DND-41 (cell line): ENCODE data around the gene PYCR2.

Experiments used
- ATAC-seq: fragments of 200-7000 bp; cut with Tn5 transposase; 3 replicates; pipeline ENCODE4 v1.9.1; 2021; ENCODE audit warnings: low read depth; ENCODE audit not compliant: insufficient read depth
- DNase-seq: peaks from one replicate; pipeline ENCODE4 v3.0.0-alpha.2; 2020
- H2AFZ ChIP-seq: 2 replicates; pipeline ENCODE4 v1.6.0; 2012; ENCODE audit warnings: low read depth, low read length
- H3K27ac ChIP-seq: 2 replicates; pipeline ENCODE4 v1.5.1; 2012; ENCODE audit warnings: low read length, inconsistent platforms
- H3K27me3 ChIP-seq: fragments of 200-600 bp; sonication (generic); 2 replicates; pipeline ENCODE4 v1.6.0; 2012; ENCODE audit warnings: low read length, mild to moderate bottlenecking, inconsistent platforms; ENCODE audit not compliant: insufficient read depth, poor library complexity
- H3K36me3 ChIP-seq: 2 replicates; pipeline ENCODE4 v1.5.1; 2012; ENCODE audit warnings: low read length, inconsistent platforms; ENCODE audit not compliant: insufficient read depth
- H3K4me1 ChIP-seq: 2 replicates; pipeline ENCODE4 v1.5.1; 2012; ENCODE audit warnings: mild to moderate bottlenecking, low read length; ENCODE audit not compliant: insufficient read depth
- H3K4me2 ChIP-seq: 2 replicates; pipeline ENCODE4 v1.6.0; 2012; ENCODE audit warnings: mild to moderate bottlenecking, moderate library complexity, low read length, inconsistent platforms; ENCODE audit not compliant: insufficient read depth
- H3K4me3 ChIP-seq, 2 experiments: fragments of 200-600 bp in 1 of 2; shearing (Covaris generic) in 1 of 2; 2 replicates each; pipeline ENCODE4 v1.5.1; 2012 to 2016; ENCODE audit warnings: inconsistent platforms in 2 of 2, low read length in 2 of 2, mild to moderate bottlenecking in 2 of 2, low read depth in 1 of 2, moderate library complexity in 1 of 2
- H3K79me2 ChIP-seq: 2 replicates; pipeline ENCODE4 v1.6.0; 2012; ENCODE audit warnings: low read length, inconsistent platforms; ENCODE audit not compliant: insufficient read depth
- H3K9ac ChIP-seq: 2 replicates; pipeline ENCODE4 v1.6.0; 2012; ENCODE audit warnings: low read depth, mild to moderate bottlenecking, inconsistent platforms, low read length, moderate library complexity
- H3K9me3 ChIP-seq: 2 replicates; pipeline ENCODE4 v1.5.1; 2012; ENCODE audit warnings: low read length, moderate library complexity, mild to moderate bottlenecking, inconsistent platforms; ENCODE audit not compliant: insufficient read depth, severe bottlenecking
- H4K20me1 ChIP-seq: 2 replicates; pipeline ENCODE4 v1.6.0; 2012; ENCODE audit warnings: low read length; ENCODE audit not compliant: insufficient read depth
- EZH2 ChIP-seq: IDR thresholded peaks from 3 replicates; pipeline ENCODE4 v1.6.1; 2012; ENCODE audit warnings: borderline replicate concordance, low read depth, mild to moderate bottlenecking, moderate library complexity, low read length, inconsistent platforms; ENCODE audit not compliant: severe bottlenecking
- TF ChIP-seq, protein P1 (sequence below): IDR thresholded peaks from 2 replicates; pipeline ENCODE4 v1.5.1; 2012; ENCODE audit warnings: borderline replicate concordance, low read length, moderate library complexity, mild to moderate bottlenecking; ENCODE audit not compliant: poor library complexity, severe bottlenecking; ENCODE audit errors: extremely low read depth

Gene PYCR2

DNA sequence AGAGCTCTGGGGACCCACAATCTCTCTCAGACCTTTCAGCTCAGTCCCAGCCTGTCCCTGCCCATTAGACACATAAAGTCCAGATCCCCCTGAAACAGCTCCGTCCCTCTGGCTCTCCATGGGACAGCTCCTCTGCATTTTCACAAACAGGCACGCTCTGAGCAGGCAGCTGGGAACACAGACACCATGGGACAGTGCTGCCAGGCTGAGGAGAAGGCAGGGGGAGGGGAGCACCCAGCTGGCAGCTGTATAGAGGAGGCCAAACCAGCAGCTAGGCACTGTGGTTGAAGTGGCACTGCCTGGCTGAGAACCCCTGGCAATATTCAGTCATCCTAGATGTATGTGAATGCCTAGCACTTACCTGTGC lies 43.8 kb downstream of the PYCR2 start:
- H3K4me2 ChIP-seq = peak overlapping the region; percentile 88
- H3K4me1 ChIP-seq = peaks cover 44% of the 10 kb centered on the region
- H3K27ac ChIP-seq = peak overlapping the region; percentile 79

DNA sequence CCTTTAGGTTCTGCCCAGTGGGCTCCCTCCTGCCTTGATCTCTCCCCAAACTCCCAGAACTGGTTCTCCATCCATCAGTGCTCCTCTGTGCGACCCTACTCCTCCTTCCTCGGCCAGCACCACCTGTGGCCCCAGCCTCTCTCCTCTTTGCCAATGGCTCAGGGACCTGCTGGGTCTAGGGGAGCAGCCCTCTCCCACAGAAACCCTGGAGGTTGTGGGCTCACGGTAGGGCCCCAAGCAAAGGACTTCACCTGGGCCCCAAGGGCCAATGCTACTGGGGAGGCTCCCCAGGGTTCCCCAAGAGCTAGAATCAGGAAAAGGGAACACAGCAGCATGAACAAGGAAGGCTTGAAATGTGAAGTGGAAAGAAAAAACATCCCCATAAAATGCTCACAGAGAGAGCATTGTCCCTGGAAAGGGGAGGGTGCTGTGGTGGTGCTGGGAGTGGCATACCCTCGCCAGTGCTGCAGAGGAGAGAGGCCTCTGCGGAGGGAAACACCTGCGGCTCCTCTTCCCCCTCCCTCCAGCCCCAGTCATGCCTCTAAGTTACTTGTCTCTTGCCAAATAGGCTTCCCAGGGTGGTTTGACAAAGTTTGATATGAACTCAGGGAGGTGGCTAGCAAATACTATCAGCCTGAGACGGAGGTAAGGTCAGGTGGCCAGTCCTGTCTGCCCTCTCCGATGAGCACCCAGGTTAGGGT lies 44.4 kb downstream of the PYCR2 start:
- peak overlapping the region; percentile 33; the same call in 1 of the 2 replicates for H3K9ac ChIP-seq
- peaks cover 44% of the 10 kb centered on the region for H3K4me1 ChIP-seq
- no peaks in the 10 kb centered on the region for H3K79me2 ChIP-seq

More for the DNA sequence above, 43.8 kb downstream of the PYCR2 start:
- H3K27me3 ChIP-seq = peaks cover 9% of the 10 kb centered on the region
- ATAC-seq (peak; percentile 61), DNase-seq (peak; percentile 61)
- H3K36me3 ChIP-seq = peaks cover 3% of the 10 kb centered on the region; the same call in 1 of the 2 replicates
- peak overlapping the region in 1 of 2 experiments; percentile 84; a peak in 2 of 4 replicates for H3K4me3 ChIP-seq
- no peaks in the 10 kb centered on the region for H3K9me3 ChIP-seq
- peaks cover 3% of the 10 kb centered on the region; the same call in 1 of the 2 replicates for H4K20me1 ChIP-seq
- peak overlapping the region; percentile 33; the same call in 1 of the 2 replicates for H3K9ac ChIP-seq
- H2AFZ ChIP-seq = no peak overlapping the region
- TF ChIP-seq EZH2 = no peak
- TF ChIP-seq, protein P1, sequence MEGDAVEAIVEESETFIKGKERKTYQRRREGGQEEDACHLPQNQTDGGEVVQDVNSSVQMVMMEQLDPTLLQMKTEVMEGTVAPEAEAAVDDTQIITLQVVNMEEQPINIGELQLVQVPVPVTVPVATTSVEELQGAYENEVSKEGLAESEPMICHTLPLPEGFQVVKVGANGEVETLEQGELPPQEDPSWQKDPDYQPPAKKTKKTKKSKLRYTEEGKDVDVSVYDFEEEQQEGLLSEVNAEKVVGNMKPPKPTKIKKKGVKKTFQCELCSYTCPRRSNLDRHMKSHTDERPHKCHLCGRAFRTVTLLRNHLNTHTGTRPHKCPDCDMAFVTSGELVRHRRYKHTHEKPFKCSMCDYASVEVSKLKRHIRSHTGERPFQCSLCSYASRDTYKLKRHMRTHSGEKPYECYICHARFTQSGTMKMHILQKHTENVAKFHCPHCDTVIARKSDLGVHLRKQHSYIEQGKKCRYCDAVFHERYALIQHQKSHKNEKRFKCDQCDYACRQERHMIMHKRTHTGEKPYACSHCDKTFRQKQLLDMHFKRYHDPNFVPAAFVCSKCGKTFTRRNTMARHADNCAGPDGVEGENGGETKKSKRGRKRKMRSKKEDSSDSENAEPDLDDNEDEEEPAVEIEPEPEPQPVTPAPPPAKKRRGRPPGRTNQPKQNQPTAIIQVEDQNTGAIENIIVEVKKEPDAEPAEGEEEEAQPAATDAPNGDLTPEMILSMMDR = no peak
- no peaks in the 10 kb centered on the region for H3K79me2 ChIP-seq

DNA sequence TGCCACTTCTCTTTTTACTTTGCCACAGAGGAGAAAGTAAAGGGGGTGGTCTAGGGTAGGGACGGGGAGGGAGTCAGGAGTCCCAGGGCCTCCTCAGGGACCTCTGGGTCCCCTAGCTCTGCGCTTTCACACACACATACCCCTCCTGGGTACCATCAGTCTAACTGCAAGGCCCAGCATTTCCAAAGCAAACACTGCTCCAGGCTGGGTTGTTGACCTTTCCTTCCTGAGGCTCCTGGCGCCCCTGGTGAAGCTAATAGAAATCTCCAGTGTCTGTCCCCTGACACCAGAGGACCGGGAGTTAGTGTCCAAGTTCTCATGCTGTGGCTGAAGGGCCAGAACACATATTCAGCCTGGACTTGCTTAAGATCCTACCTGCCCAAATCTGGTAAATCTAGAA lies 45.8 kb downstream of the PYCR2 start:
- H2AFZ ChIP-seq = no peak overlapping the region
- no peak overlapping the region for H3K27ac ChIP-seq
- H3K4me2 ChIP-seq = no peak overlapping the region
- no peak overlapping the region for H3K9ac ChIP-seq
- peaks cover 9% of the 10 kb centered on the region for H3K27me3 ChIP-seq
- H3K36me3 ChIP-seq = peaks cover 6% of the 10 kb centered on the region; the same call in 1 of the 2 replicates
- TF ChIP-seq, protein P1 = no peak
- TF ChIP-seq EZH2 = no peak
- peaks cover 3% of the 10 kb centered on the region; the same call in 1 of the 2 replicates for H4K20me1 ChIP-seq
- H3K4me3 ChIP-seq = no peak overlapping the region
- DNase-seq = no peak
- ATAC-seq = no peak
- no peaks in the 10 kb centered on the region for H3K79me2 ChIP-seq
- no peaks in the 10 kb centered on the region for H3K9me3 ChIP-seq
- H3K4me1 ChIP-seq = peaks cover 44% of the 10 kb centered on the region

More for the DNA sequence above, 44.4 kb downstream of the PYCR2 start:
- H3K36me3 ChIP-seq = peaks cover 3% of the 10 kb centered on the region; the same call in 1 of the 2 replicates
- H3K9me3 ChIP-seq = no peaks in the 10 kb centered on the region
- no peak overlapping the region for H2AFZ ChIP-seq
- H3K27me3 ChIP-seq = peaks cover 9% of the 10 kb centered on the region
- peaks cover 3% of the 10 kb centered on the region; the same call in 1 of the 2 replicates for H4K20me1 ChIP-seq
- H3K27ac ChIP-seq = peak overlapping the region; percentile 79
- TF ChIP-seq, protein P1 = no peak
- no peak for TF ChIP-seq EZH2
- peak overlapping the region; percentile 88 for H3K4me2 ChIP-seq
- peak overlapping the region in 1 of 2 experiments; percentile 42; a peak in 2 of 4 replicates for H3K4me3 ChIP-seq
- peak; percentile 76 for DNase-seq
- ATAC-seq = peak; percentile 80
